ENCODE data around the gene ULBP3. TPM values are rescaled to one million over a fixed set of nuclear protein-coding genes. Genes with fewer than 3 reads are reported as not detected.
"Not testable (repeated sequence)": the region's sequence is repeated elsewhere in the genome, so short reads cannot be mapped to it uniquely, and the experiment has no call there.

The ULBP3 gene
- total RNA-seq, 2 experiments from 2014 or later: not detected

- H3K27me3 Mint-ChIP-seq (ENCODE audit: low read depth); H3K4me1 Mint-ChIP-seq (ENCODE audit: low read depth); H3K9me3 Mint-ChIP-seq; H3K27ac Mint-ChIP-seq; H3K4me3 Mint-ChIP-seq; DNase-seq; H3K36me3 Mint-ChIP-seq (ENCODE audit: low read depth): not testable (repeated sequence)
- CTCF ChIA-PET: interaction anchor here (0.8 to 1.0 kb wide), 3 partner anchors 224 to 743 kb away, joined by 3 to 4 read pairs (median 3); no protein-coding TSS in a partner anchor
- intact Hi-C loops (cut with micrococcal nuclease): loop anchor here (5.0 kb wide), 2 partner anchors 108 to 523 kb away; partner anchors contain the start of gene PLEKHG1
Observed at GRCh38 chr6:150074396-150075033, 5.6 kb upstream of the ULBP3 start.

- H3K36me3 Mint-ChIP-seq (ENCODE audit: low read depth): no peaks in the 10 kb centered on the region
- CTCF ChIA-PET: interaction anchor here (0.9 to 1.2 kb wide), 2 partner anchors 745 to 1100 kb away, joined by 3 read pairs; no protein-coding TSS in a partner anchor
- peaks cover 8% of the 10 kb centered on the region for H3K4me1 Mint-ChIP-seq (ENCODE audit: low read depth)
- H3K9me3 Mint-ChIP-seq: no peaks in the 10 kb centered on the region
- peaks cover 5% of the 10 kb centered on the region for H3K27me3 Mint-ChIP-seq (ENCODE audit: low read depth)
- intact Hi-C loops (cut with micrococcal nuclease): no loop called here
- no peak overlapping the region for H3K4me3 Mint-ChIP-seq
- no peak overlapping the region for H3K27ac Mint-ChIP-seq
- DNase-seq: peak; percentile 36
Observed at GRCh38 chr6:150072201-150072600, 3.3 kb upstream of the ULBP3 start.

- CTCF ChIA-PET: interaction anchor here (0.6 to 3.4 kb wide), 22 partner anchors 10 to 747 kb away, joined by 3 to 45 read pairs (median 5); no protein-coding TSS in a partner anchor
- Mint-ChIP-seq H3K27me3 (ENCODE audit: low read depth) (peaks cover 2% of the 10 kb centered on the region), H3K9me3 (no peaks in the 10 kb centered on the region), H3K36me3 (ENCODE audit: low read depth) (no peaks in the 10 kb centered on the region), H3K4me3 (no peak overlapping the region), H3K4me1 (ENCODE audit: low read depth) (peaks cover 4% of the 10 kb centered on the region), H3K27ac (no peak overlapping the region)
- DNase-seq: no peak
- intact Hi-C loops (cut with micrococcal nuclease): no loop called here
Observed at GRCh38 chr6:150070236-150070818, 1.4 kb upstream of the ULBP3 start.

- H3K4me3 Mint-ChIP-seq: no peak overlapping the region
- no peaks in the 10 kb centered on the region for H3K36me3 Mint-ChIP-seq (ENCODE audit: low read depth)
- H3K9me3 Mint-ChIP-seq: no peaks in the 10 kb centered on the region
- H3K27me3 Mint-ChIP-seq (ENCODE audit: low read depth): peaks cover 2% of the 10 kb centered on the region
- DNase-seq: no peak
- H3K4me1 Mint-ChIP-seq (ENCODE audit: low read depth): peaks cover 4% of the 10 kb centered on the region
- intact Hi-C loops (cut with micrococcal nuclease): loop anchor here (1.0 kb wide), 4 partner anchors 44 to 135 kb away; partner anchors contain the start of gene RAET1L
- H3K27ac Mint-ChIP-seq: no peak overlapping the region
- CTCF ChIA-PET: interaction anchor here (1.3 to 3.4 kb wide), 4 partner anchors 10 to 746 kb away, joined by 4 to 45 read pairs (median 10); no protein-coding TSS in a partner anchor
Observed at GRCh38 chr6:150069706-150070105, 785 bp upstream of the ULBP3 start.

- intact Hi-C loops (cut with micrococcal nuclease): no loop called here
- peaks cover 4% of the 10 kb centered on the region for H3K4me1 Mint-ChIP-seq (ENCODE audit: low read depth)
- H3K27ac Mint-ChIP-seq: no peak overlapping the region
- H3K36me3 Mint-ChIP-seq (ENCODE audit: low read depth): no peaks in the 10 kb centered on the region
- DNase-seq: peak; percentile 35
- H3K27me3 Mint-ChIP-seq (ENCODE audit: low read depth): peaks cover 2% of the 10 kb centered on the region
- no peaks in the 10 kb centered on the region for H3K9me3 Mint-ChIP-seq
- CTCF ChIA-PET: interaction anchor here (0.6 to 1.5 kb wide), 4 partner anchors 9 to 298 kb away, joined by 3 read pairs; no protein-coding TSS in a partner anchor
- H3K4me3 Mint-ChIP-seq: peak overlapping the region; percentile 72
Observed at GRCh38 chr6:150068151-150068550, 770 bp downstream of the ULBP3 start.

- intact Hi-C loops (cut with micrococcal nuclease): no loop called here
- Mint-ChIP-seq H3K4me1 (ENCODE audit: low read depth) (peaks cover 4% of the 10 kb centered on the region), H3K36me3 (ENCODE audit: low read depth) (no peaks in the 10 kb centered on the region), H3K27ac (no peak overlapping the region), H3K4me3 (no peak overlapping the region), H3K27me3 (ENCODE audit: low read depth) (peaks cover 3% of the 10 kb centered on the region), H3K9me3 (no peaks in the 10 kb centered on the region)
- CTCF ChIA-PET: interaction anchor here (1.5 kb wide), 1 partner anchor 11 kb away, joined by 6 read pairs; no protein-coding TSS in a partner anchor
- no peak for DNase-seq
Observed at GRCh38 chr6:150065083-150065482, 3.8 kb downstream of the ULBP3 start.

- CTCF ChIA-PET: no interaction called here
- H3K27me3 Mint-ChIP-seq (ENCODE audit: low read depth): peaks cover 8% of the 10 kb centered on the region
- H3K4me3 Mint-ChIP-seq: no peak overlapping the region
Observed at GRCh38 chr6:150063640-150064039, 5.3 kb downstream of the ULBP3 start.

GRCh38 chr6:150059973-150060372 lies 8.9 kb downstream of the ULBP3 start:
- H3K36me3 Mint-ChIP-seq (ENCODE audit: low read depth); H3K9me3 Mint-ChIP-seq; H3K27ac Mint-ChIP-seq; CTCF ChIA-PET; H3K4me1 Mint-ChIP-seq (ENCODE audit: low read depth); H3K4me3 Mint-ChIP-seq; intact Hi-C loops (cut with micrococcal nuclease): not testable (repeated sequence)
- DNase-seq: peak; percentile 20
- peaks cover 24% of the 10 kb centered on the region for H3K27me3 Mint-ChIP-seq (ENCODE audit: low read depth)

More at GRCh38 chr6:150063640-150064039, 5.3 kb downstream of the ULBP3 start:
- Mint-ChIP-seq H3K9me3 (no peaks in the 10 kb centered on the region), H3K36me3 (ENCODE audit: low read depth) (no peaks in the 10 kb centered on the region), H3K4me1 (ENCODE audit: low read depth) (peaks cover 5% of the 10 kb centered on the region), H3K27ac (no peak overlapping the region)
- intact Hi-C loops (cut with micrococcal nuclease): no loop called here
- no peak for DNase-seq

- peaks cover 34% of the 10 kb centered on the region for H3K27me3 Mint-ChIP-seq (ENCODE audit: low read depth)
- peaks cover 3% of the 10 kb centered on the region for H3K4me1 Mint-ChIP-seq (ENCODE audit: low read depth)
- DNase-seq: no peak
- no peak overlapping the region for H3K4me3 Mint-ChIP-seq
- no peaks in the 10 kb centered on the region for H3K36me3 Mint-ChIP-seq (ENCODE audit: low read depth)
- intact Hi-C loops (cut with micrococcal nuclease): no loop called here
- CTCF ChIA-PET: no interaction called here
- H3K9me3 Mint-ChIP-seq: no peaks in the 10 kb centered on the region
- H3K27ac Mint-ChIP-seq: no peak overlapping the region
Observed at GRCh38 chr6:150058986-150059385, 9.9 kb downstream of the ULBP3 start.

- Mint-ChIP-seq H3K27ac (no peak overlapping the region), H3K4me1 (ENCODE audit: low read depth) (peaks cover 3% of the 10 kb centered on the region), H3K27me3 (ENCODE audit: low read depth) (peaks cover 37% of the 10 kb centered on the region), H3K36me3 (ENCODE audit: low read depth) (no peaks in the 10 kb centered on the region), H3K9me3 (no peaks in the 10 kb centered on the region), H3K4me3 (no peak overlapping the region)
- intact Hi-C loops (cut with micrococcal nuclease): no loop called here
- no peak for DNase-seq
- CTCF ChIA-PET: no interaction called here
Observed at GRCh38 chr6:150058231-150058792, 10.6 kb downstream of the ULBP3 start.

- CTCF ChIA-PET: interaction anchor here (0.7 to 1.3 kb wide), 3 partner anchors 10 to 302 kb away, joined by 3 to 7 read pairs (median 4); no protein-coding TSS in a partner anchor
- H3K27me3 Mint-ChIP-seq (ENCODE audit: low read depth): peaks cover 42% of the 10 kb centered on the region
- no peak for DNase-seq
- no peaks in the 10 kb centered on the region for H3K36me3 Mint-ChIP-seq (ENCODE audit: low read depth)
- H3K4me3 Mint-ChIP-seq: no peak overlapping the region
- H3K27ac Mint-ChIP-seq: no peak overlapping the region
- H3K9me3 Mint-ChIP-seq: no peaks in the 10 kb centered on the region
- H3K4me1 Mint-ChIP-seq (ENCODE audit: low read depth): peaks cover 3% of the 10 kb centered on the region
- intact Hi-C loops (cut with micrococcal nuclease): no loop called here
Observed at GRCh38 chr6:150057501-150057951, 11.4 kb downstream of the ULBP3 start.

GRCh38 chr6:150056916-150057315 lies 12.0 kb downstream of the ULBP3 start:
- Mint-ChIP-seq H3K9me3 (no peaks in the 10 kb centered on the region), H3K4me1 (ENCODE audit: low read depth) (peaks cover 3% of the 10 kb centered on the region), H3K36me3 (ENCODE audit: low read depth) (no peaks in the 10 kb centered on the region), H3K27me3 (ENCODE audit: low read depth) (peaks cover 48% of the 10 kb centered on the region), H3K4me3 (no peak overlapping the region), H3K27ac (no peak overlapping the region)
- CTCF ChIA-PET: interaction anchor here (0.7 to 1.3 kb wide), 3 partner anchors 10 to 303 kb away, joined by 3 to 7 read pairs (median 4); no protein-coding TSS in a partner anchor
- no peak for DNase-seq
- intact Hi-C loops (cut with micrococcal nuclease): no loop called here
